ENCODE results near the gene ATF6B. TPM values are rescaled to one million over a fixed set of nuclear protein-coding genes. Genes with fewer than 3 reads are reported as not detected.

Gene ATF6B
- total and polyA plus RNA-seq, 2 of the 13 experiments (the other 11 are each of a cell fraction or from before 2014, with no cell fraction given): 18.1 to 44.0 TPM

DNA sequence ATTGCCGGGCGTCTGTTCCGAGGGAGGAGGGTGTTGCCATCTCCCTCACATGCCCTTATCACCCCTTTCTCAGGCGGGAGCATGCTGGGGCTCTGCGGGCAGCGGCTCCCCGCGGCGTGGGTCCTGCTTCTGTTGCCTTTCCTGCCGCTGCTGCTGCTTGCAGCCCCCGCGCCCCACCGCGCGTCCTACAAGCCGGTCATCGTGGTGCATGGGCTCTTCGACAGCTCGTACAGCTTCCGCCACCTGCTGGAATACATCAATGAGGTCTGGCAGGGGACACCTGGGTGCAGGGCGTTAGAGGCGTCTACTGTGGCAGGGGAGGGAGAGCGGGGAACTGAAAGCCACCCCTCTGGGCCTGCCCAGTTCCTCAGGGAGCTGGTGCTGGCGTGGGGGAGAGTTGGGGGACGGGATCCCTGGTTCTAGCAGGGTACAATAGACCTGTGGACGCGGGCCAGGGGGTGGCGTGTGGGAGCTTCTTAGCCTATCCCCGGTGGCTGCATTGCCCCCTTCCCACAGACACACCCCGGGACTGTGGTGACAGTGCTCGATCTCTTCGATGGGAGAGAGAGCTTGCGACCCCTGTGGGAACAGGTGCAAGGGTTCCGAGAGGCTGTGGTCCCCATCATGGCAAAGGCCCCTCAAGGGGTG lies 26.6 kb upstream of the ATF6B start (continued):
- TF ChIP-seq, protein P1, sequence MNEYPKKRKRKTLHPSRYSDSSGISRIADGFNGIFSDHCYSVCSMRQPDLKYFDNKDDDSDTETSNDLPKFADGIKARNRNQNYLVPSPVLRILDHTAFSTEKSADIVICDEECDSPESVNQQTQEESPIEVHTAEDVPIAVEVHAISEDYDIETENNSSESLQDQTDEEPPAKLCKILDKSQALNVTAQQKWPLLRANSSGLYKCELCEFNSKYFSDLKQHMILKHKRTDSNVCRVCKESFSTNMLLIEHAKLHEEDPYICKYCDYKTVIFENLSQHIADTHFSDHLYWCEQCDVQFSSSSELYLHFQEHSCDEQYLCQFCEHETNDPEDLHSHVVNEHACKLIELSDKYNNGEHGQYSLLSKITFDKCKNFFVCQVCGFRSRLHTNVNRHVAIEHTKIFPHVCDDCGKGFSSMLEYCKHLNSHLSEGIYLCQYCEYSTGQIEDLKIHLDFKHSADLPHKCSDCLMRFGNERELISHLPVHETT (CRISPR knock-in tag; conservative IDR thresholded peaks at IDR 0.05): no peak
- TF ChIP-seq NFIB (CRISPR knock-in tag; IDR thresholded peaks at IDR 0.05; ENCODE audit: borderline replicate concordance) (no peak), GMEB1 (CRISPR knock-in tag; IDR thresholded peaks at IDR 0.05; ENCODE audit: borderline replicate concordance) (peak; percentile 57; the same call in 1 of the 2 replicates), ZNF543 (CRISPR knock-in tag; IDR thresholded peaks at IDR 0.05) (peak; percentile 9; the same call in 1 of the 2 replicates), GFI1 (CRISPR knock-in tag; IDR thresholded peaks at IDR 0.05; ENCODE audit: borderline replicate concordance) (no peak), ZKSCAN1 (IDR thresholded peaks at IDR 0.05; ENCODE audit: low read length) (no peak), NFE2 (CRISPR knock-in tag; IDR thresholded peaks at IDR 0.05) (no peak), ZBTB49 (CRISPR knock-in tag; IDR thresholded peaks at IDR 0.05; ENCODE audit: borderline replicate concordance) (no peak), ZNF337 (CRISPR knock-in tag; IDR thresholded peaks at IDR 0.05; ENCODE audit: borderline replicate concordance, low read depth) (no peak)
- TF ChIP-seq, protein P2, sequence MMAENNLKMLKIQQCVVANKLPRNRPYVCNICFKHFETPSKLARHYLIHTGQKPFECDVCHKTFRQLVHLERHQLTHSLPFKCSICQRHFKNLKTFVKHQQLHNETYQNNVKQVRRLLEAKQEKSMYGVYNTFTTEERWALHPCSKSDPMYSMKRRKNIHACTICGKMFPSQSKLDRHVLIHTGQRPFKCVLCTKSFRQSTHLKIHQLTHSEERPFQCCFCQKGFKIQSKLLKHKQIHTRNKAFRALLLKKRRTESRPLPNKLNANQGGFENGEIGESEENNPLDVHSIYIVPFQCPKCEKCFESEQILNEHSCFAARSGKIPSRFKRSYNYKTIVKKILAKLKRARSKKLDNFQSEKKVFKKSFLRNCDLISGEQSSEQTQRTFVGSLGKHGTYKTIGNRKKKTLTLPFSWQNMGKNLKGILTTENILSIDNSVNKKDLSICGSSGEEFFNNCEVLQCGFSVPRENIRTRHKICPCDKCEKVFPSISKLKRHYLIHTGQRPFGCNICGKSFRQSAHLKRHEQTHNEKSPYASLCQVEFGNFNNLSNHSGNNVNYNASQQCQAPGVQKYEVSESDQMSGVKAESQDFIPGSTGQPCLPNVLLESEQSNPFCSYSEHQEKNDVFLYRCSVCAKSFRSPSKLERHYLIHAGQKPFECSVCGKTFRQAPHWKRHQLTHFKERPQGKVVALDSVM (CRISPR knock-in tag; IDR thresholded peaks at IDR 0.05): no peak
- TF ChIP-seq, protein P3, sequence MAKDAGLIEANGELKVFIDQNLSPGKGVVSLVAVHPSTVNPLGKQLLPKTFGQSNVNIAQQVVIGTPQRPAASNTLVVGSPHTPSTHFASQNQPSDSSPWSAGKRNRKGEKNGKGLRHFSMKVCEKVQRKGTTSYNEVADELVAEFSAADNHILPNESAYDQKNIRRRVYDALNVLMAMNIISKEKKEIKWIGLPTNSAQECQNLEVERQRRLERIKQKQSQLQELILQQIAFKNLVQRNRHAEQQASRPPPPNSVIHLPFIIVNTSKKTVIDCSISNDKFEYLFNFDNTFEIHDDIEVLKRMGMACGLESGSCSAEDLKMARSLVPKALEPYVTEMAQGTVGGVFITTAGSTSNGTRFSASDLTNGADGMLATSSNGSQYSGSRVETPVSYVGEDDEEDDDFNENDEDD (CRISPR knock-in tag; IDR thresholded peaks at IDR 0.05; ENCODE audit: borderline replicate concordance): peak; percentile 78

Data from HepG2 (cell line).